ENCODE measurements around the gene EXOC3L2.

Gene EXOC3L2

DNA sequence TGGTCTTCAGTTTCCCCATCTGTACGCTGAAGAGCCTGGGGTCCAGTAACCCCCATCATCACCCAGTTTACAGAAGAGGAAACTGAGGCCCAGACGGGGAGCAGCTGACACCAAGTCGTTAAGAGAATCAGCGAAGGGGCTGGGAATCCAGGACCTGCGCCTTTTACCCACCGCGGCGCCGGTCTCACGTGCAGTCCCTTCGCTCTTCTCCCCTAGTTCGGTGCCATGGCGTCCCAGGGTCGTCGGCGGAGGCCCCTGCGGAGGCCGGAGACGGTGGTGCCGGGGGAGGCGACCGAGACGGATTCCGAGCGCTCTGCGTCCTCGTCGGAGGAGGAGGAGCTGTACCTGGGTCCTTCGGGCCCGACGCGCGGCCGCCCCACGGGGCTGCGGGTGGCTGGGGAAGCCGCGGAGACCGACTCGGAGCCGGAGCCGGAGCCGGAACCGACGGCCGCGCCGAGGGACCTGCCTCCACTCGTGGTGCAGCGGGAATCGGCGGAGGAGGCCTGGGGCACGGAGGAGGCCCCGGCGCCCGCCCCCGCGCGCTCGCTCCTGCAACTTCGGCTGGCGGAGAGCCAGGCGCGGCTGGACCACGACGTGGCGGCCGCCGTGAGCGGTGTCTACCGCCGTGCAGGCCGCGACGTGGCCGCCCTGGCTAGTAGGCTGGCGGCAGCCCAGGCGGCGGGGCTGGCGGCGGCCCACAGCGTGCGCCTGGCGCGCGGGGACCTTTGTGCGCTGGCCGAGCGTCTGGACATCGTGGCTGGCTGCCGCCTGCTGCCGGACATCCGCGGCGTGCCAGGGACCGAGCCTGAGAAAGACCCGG is 65.9 kb downstream of the EXOC3L2 start:
- peak; percentile 70 for DNase-seq

DNA sequence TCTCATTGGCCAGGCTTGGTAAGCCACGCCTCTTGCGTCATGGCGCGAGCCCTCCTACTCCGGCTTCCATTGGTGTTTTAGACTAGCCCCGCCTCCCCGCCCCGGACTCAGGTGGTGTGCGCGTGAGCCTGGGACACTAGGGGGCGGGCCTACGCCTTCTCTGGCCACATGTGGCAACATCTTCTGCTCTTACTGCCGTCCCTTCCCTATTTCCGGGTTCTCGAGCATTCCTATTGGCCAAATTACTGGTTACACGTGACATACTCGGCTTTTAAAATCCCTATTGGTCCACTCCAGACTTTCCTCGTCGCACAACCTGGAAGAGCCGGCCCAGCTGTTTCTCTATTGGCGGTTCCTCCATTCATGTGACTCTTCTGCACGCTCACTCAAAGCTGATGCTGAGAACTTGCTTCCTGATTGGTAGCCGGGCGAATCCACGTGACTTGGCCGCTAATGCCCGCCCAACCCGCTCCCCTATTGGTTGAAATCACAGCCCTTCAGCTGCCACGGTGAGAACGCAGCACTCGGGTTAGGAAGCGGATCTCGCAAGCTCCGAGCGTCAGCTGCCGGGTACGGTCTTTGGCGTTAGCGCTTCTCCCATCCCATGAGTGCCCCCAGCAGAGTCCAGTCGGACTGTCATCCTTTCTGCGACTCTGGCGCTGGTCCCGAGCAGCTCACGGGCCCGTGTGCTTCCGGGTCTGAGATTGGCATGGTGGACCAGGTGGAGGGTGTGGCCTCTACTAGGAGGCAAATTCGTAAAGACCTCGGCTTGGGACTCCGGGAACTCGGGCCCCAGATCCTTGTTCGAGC is 66.7 kb downstream of the EXOC3L2 start, which contains the start of gene BLOC1S3:
BLOC1S3 (plus strand) TSS at position 523 of the 810 bp plus-strand sequence. CDS start 513 bp downstream, outside the sequence.
- peak; percentile 98 for DNase-seq

DNA sequence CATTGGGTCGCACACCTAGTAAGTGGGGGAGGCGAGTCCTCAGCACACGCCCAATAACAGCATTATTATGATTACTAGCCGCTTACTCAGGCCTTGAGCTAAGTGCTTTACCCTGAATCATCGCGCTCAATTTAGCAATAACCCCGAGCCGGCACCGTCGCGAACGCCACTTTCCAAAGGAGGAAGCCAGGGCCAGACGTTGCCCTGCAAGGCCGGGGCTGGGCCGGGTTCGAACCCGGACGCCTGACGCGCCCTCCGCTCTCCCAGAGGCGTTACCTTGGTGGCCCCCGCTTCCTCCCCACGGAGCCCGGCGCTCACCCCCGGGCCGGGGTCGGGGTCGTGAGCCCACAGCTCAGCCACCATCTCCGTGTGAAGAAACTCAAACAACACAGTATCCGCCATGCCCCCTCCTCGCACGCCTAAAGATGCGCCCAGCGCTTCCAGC is 67.4 kb downstream of the EXOC3L2 start, which contains the start of gene TRAPPC6A:
TRAPPC6A (minus strand) TSS at position 421 of the 445 bp plus-strand sequence; CDS start at position 402, 19 bp downstream.
- DNase-seq: no peak

DNA sequence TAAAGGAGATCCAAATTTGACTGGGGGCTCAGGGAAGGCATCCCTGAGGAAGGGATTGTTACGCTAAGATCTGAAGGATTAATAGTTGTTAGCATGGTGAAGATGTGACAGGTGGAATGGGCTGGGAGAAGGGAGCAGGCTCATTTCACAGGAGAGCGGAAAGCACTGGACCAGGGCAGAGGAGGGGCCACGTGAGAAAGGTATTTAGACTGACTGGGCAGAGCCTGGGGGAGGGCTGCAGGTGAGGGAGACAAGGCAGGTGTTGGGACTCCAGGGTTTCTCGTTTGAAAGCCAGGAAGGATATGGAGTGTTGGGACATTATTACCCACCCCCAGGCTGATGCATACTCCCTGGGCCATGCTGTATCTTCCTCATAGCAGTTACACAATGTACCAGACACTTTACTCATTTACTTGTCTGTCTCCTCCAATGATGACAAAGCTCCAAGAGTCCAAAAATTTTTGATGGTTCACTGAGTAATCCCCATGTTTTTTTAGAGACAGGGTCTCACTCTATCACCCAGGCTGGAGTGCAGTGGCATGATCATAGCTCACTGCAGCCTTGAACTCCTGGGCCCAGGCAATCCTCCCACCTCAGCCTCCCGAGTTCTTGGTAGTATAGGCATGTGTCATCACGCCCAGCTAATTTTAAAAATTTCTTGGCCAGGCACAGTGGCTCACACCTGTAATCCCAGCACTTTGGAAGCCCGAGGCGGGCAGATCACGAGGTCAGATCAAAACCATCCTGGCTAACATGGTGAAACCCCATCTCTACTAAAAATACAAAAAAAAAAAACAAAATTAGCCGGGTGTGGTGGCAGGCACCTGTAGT is 69.5 kb downstream of the EXOC3L2 start:
- no peak for DNase-seq

DNA sequence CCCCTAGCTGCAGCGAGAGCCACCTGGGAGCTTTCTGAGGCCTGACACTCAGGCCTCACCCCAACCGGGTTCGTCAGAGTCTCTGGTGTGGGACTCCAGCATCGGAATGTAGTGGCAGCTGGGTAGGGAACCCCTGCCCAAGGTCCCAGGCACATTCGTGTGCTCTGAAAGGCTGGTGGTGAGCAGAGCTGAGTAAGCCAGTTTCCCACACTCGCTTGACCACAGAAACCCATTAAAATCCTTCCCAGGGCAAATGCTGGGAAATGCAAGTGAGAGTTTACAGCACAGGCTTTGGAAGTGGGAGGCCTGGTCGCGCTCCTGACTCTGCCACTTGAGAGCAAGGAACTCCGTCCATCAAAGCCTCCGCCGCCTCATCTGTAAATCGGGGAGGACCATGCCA is 71.4 kb downstream of the EXOC3L2 start:
- DNase-seq: no peak

DNA sequence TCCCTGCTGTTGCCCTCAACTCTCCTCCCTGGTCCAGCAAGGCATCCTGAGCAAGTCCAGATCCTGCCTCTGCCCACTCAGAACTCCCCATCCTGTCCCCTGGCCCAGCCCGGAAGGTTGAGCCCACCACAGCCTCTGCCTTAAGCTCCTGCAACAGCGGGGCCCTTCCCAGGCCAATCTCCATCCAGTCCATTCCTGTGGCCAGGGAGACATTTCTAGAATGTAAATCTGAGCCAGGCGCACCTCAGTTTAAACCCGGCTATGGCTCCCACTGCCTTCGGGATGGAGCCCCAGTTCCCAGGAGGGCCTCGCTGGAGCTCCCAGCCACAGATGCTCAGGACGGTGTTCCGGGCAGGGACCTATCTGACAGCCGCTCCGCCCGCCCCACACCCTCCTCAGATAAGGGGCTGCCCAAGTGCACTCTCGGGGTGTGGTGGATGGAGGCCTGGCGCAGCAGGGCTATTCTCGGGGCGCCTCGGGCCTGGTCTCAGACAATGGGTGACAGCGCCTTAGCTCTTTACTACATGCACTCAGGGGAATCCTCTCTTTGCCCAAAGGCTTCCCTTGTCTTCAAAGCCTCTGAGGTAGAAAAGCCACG is 72.5 kb downstream of the EXOC3L2 start:
- no peak for DNase-seq

DNA sequence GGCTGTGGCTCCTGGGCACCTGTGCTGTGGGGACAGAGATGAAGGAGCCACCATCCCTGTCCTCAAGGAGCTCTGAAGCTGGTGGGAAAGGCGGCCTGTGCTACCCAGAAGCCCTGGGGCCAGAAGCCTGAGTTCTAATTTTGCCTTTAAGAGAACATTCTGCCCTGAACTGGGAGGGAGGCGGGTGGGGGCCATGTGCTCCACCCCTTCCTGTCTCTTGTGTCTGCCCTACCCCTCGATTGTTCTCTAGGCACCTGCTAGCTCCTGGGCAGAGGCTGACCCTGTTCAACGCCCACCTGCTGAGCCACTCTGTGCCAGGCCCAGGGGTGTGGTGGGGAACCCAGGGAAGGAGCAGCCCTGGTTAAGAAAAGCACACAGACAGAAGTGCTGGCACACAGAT is 73.0 kb downstream of the EXOC3L2 start:
- no peak for DNase-seq

DNA sequence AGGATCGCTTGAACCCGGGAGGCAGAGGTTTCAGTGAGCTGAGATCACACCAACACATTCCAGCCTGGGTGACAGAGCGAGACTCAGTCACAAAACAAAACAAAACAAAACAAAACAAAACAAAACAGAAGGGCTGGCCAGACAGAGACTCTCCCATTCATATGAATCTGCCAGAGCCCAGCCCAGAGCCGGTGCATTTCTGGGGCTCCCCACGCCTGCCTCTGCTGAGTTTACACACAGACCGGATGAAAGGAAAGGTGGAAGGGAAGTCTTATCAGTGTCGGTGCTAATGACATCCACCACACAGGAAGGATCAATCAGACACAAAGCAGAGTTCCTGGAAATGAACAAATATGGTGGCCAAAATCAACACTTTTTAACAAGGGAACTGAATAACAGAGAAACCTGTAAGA is 74.0 kb downstream of the EXOC3L2 start:
- no peak for DNase-seq

DNA sequence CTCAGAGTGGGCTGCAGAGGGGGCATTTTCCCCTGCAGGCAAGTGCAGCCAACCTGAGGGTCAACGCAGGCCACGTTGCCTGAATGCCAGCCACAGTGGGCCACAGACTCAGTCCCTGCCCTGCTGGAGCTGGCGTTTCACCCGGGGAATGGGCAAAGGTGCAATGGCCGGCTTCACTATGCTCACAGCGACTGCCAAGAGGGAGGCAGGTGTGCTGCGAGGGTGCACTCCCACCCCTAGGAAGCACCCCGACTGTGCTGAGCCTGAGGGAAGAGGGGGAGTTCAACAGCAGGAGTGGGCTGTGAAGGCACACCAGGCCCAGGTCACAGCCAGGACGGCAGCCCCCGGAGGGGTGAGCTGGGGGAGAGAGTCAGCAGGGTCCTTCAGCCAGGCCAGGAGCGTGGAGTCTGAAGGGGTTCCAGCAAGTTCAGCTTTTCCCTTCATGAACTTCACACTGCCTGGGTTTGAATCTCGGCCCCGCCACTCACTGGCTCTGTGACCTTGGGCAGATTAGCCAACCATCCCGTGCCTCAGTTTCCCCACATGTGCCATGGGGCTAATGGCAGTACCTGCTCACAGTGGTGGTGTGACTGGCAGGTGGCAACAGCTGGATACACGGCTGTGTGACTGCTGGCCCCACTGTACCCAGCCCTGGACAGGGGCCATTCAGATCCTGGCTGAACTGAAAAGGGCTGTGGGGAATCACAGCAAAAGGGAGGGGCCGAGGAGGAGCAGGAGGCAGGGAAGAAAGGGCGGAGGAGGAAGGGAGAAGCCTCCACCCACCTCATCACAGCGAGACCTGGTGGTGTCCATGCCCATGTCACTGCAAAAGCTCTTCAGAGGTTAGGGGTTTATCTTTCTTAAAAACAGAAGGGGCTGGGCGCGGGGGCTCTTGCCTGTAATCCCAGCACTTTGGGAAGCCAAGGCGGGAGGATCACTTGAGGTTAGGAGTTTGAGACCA is 74.8 kb downstream of the EXOC3L2 start:
- no peak for DNase-seq

DNA sequence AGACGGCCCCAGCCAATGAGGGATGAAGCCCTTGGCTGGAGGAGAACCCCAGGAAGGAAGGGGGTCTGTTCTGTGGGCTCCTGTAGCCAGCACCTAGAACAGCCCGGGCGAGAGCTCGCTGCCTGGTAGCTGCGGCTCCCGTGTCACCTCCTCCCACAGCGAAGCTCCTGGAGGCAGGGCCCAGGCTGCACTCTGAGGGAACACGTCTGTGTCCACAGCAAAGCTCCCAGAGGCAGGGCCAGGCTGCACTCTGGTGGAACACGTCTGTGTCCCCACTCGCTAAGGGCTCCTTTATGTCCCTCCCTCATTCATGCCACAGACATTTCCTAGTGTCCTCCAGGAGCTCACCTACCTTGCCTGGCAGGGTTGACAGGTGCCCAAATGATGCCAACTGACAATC is 75.6 kb downstream of the EXOC3L2 start:
- DNase-seq: no peak

DNA sequence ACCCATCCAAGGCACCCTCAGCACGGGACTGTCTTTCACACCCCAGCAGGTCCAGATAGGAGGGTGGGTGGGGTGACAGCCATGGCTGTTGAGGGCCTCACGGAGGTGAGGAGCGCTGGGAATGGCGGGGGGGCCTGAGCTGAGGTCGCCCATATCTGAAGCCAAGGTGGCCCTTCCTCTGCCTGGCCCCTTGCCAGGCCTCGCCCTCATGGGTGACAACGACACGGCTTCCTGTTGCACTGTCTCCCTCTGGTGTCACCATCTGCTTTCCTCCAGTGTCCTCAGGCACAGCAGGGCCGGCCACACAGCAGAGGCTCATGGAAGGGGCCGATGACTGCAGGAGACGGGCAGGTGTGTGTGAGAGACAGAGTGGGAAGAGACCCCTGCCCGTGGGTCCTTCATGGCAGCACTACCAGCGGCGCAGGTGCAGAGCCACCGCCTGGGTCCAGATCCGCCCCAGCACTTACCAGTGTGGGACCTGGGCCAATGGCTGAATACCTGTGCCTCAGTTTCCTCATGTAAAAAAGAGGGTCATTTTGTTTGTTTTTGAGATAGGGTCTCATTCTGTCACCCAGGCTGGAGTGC is 76.3 kb downstream of the EXOC3L2 start:
- no peak for DNase-seq

DNA sequence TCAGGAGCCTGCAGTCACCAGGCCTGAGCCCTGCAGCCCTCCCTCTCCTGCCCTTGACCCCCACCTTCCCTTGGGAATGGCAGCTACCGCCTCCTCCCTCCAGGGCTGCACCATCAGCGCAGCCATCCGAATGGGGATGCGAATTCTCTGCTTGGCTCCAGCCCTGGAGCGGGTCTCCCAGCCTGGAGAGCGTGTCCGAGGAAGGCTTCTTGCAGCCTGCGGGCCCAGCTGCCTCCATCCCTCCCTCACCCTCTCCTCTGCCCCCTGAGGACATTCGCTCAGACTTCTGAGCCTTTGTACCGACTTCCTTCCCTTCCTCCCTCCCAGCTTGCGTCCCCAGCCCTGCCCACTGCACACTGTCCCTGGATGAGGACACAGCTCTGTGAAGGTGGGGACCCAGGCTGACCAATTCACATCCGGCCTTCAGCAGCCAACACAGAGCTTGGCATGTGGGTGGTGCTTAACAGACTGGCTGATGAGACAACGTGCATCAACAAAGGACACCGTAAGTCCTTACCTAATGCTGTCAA is 78.4 kb downstream of the EXOC3L2 start:
- DNase-seq: no peak

DNA sequence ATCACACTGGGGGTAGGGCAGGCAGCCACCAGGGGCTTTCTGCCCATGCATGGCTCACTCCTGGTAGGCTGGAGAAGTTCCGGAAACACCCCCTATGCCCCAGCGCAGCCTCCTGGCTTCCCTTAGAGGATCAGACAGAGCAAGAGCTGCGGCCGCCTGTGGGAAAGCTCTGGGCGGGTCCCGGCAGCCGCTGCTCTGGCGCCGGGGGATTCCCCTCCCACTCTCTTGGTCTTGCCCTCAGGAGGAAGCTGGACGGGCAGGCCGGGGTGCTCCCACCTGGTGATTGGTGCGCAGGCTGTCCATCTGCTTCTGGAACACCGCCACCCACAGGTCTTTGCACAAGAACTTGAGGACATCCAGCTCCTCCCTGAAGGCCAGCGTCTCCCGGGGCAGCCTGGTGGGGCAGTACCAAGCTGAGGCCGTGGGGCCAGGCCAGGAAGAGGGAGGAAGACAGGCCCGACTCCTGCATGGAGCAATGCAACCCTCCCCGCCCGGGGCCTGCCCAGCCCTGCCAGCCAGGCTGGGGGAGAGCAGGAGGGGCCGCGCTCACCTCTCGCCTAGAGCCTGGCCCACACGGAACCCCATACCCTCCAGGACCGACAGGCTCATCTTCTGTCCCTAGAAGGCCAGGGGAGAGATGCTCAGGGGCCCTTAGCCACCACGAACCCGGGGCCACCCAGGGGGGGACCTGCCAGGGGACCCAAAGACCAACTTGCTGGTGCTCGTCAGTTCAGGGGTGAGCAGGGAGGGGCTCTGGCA is 80.5 kb downstream of the EXOC3L2 start:
- peak; percentile 41 for DNase-seq

DNA sequence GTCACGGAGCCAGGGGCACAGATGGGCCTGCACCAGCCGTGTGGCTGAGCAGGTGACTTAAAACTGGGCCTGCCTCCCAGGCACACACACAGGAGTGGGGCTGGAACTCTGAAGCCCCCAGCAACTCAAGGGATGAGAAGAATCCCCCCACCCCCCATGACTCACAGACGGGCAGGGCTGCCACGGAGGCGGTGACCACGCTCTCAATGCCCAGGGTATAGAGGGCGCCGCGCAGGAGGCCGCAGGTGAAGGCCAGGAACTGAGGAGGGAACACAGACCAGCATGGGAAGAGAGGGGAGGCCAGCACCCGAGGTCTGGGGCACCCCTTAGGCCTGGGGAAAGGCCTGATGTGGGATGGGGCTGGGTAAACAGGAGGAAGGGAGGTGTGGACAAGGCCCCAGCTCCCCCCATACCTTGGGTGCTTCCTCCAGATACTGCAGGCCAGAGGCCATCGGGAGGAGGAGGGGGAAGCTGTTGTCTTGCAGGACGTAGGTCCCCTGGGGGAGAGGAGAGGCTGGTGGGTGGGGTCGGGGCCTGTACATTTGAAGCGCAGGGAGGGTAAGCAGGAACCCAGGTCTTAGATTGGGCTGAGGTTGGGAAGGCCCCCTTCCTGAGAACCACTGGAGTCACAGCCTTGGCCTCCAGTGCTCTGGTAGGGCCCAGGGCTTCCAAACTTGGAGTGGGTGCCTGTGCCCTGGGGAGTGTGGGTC is 81.3 kb downstream of the EXOC3L2 start:
- no peak for DNase-seq

DNA sequence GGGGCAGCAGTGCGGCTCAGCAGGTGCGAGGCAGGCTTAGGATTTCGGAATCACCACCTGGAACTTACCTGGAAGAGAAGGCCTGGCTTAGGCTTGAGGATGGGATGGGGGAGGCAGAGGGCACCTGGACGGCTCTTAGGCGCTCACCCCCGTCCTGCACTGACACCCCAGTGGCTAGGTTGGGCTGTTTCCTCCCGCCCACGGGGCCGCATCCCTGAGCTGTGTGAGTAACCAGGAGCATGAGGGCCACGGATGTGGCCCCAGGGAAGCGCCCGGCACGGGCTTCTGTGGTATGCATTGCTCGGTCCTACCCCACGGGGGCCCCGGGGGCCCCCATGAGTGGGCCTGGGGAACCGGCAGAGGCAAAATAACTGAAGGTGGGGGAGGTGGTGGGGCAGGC is 82.1 kb downstream of the EXOC3L2 start:
- DNase-seq: no peak

DNA sequence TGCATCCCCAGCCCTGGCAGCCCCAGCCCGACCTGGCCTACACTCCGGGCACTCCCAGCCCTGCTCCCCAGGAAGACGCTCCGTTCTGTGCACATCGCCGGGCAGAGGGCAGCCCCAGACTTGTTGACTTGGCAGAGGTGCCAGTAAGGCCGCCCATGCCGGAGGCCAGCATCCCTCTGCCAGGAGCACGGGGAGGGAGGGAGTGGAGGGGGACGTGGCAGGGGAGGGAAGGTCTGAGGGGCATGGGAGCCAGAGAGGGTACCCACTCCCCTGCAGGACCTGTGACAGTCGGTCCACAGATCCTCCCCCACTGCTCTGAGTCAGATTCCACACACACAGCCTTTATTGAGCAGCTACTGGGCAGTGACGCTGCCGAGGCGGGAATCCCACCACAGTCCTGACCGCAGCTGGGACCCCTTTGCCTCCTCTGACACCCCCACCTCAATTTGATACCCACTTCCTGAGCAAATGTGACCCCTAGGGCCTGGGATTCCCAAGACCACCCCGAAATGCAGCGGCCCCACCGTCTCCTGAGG is 82.5 kb downstream of the EXOC3L2 start:
- no peak for DNase-seq

Data from right kidney (tissue), 1 donor.